Trophoblast cell (in vitro differentiated cells and primary cell): ENCODE measurements around the gene NINL.

Experiments used
- DNase-seq, 2 donors: peaks; one replicate each; pipeline ENCODE4 v3.0.0-alpha.2; 2016
- H2AFZ ChIP-seq: 2 replicates; pipeline ENCODE4 v1.6.1; 2013; ENCODE audit warnings: low read length, moderate library complexity, mild to moderate bottlenecking; ENCODE audit not compliant: insufficient read depth, poor library complexity
- H2AK5ac ChIP-seq: 2 replicates; pipeline ENCODE4 v1.6.1; 2013; ENCODE audit warnings: mild to moderate bottlenecking, low read length
- H2BK120ac ChIP-seq: 2 replicates; pipeline ENCODE4 v1.6.1; 2013; ENCODE audit warnings: low read length, mild to moderate bottlenecking, moderate library complexity; ENCODE audit not compliant: insufficient read depth, poor library complexity
- H2BK12ac ChIP-seq: 2 replicates; pipeline ENCODE4 v1.6.1; 2013; ENCODE audit warnings: mild to moderate bottlenecking, low read length, moderate library complexity
- H2BK5ac ChIP-seq: 2 replicates; pipeline ENCODE4 v1.6.1; 2013; ENCODE audit warnings: low read length, low read depth, moderate library complexity, mild to moderate bottlenecking; ENCODE audit not compliant: poor library complexity
- H3K14ac ChIP-seq: 2 replicates; pipeline ENCODE4 v1.6.1; 2013; ENCODE audit warnings: mild to moderate bottlenecking, low read length
- H3K18ac ChIP-seq: 2 replicates; pipeline ENCODE4 v1.6.1; 2013; ENCODE audit warnings: mild to moderate bottlenecking, low read length
- H3K23ac ChIP-seq: 2 replicates; pipeline ENCODE4 v1.6.1; 2013; ENCODE audit warnings: low read length
- H3K27ac ChIP-seq: 2 replicates; pipeline ENCODE4 v1.5.1; 2013; ENCODE audit warnings: low read depth, mild to moderate bottlenecking, inconsistent platforms, low read length, moderate library complexity
- H3K27me3 ChIP-seq: 2 replicates; pipeline ENCODE4 v1.6.1; 2013; ENCODE audit warnings: inconsistent platforms, mild to moderate bottlenecking, low read length, moderate library complexity; ENCODE audit not compliant: insufficient read depth
- H3K36me3 ChIP-seq, 2 experiments: 1 replicate in 1 of 2; 2 replicates in 1 of 2; pipeline ENCODE4 v1.6.1; 2013; ENCODE audit warnings: low read length in 2 of 2, mild to moderate bottlenecking in 2 of 2, moderate library complexity in 1 of 2; ENCODE audit not compliant: insufficient read depth in 2 of 2, control insufficient read depth in 1 of 2
- H3K4ac ChIP-seq: 2 replicates; pipeline ENCODE4 v1.6.1; 2013; ENCODE audit warnings: low read depth, mild to moderate bottlenecking, low read length, moderate library complexity
- H3K4me1 ChIP-seq, 2 experiments: 1 replicate in 1 of 2; 2 replicates in 1 of 2; pipeline ENCODE4 v1.6.1; 2013; ENCODE audit warnings: low read length in 2 of 2, mild to moderate bottlenecking in 2 of 2, moderate library complexity in 1 of 2; ENCODE audit not compliant: insufficient read depth in 2 of 2, control insufficient read depth in 1 of 2
- H3K4me2 ChIP-seq: 2 replicates; pipeline ENCODE4 v1.6.1; 2013; ENCODE audit warnings: inconsistent platforms, mild to moderate bottlenecking, low read length, moderate library complexity
- H3K4me3 ChIP-seq: 2 replicates; pipeline ENCODE4 v1.5.1; 2013; ENCODE audit warnings: mild to moderate bottlenecking, low read depth, low read length, inconsistent platforms
- H3K79me1 ChIP-seq: one replicate; pipeline ENCODE4 v1.6.1; 2013; ENCODE audit warnings: low read length
- H3K79me2 ChIP-seq: 2 replicates; pipeline ENCODE4 v1.6.1; 2013; ENCODE audit warnings: low read length, mild to moderate bottlenecking; ENCODE audit not compliant: control insufficient read depth, insufficient read depth, poor library complexity
- H3K9ac ChIP-seq: 2 replicates; pipeline ENCODE4 v1.6.1; 2013; ENCODE audit warnings: mild to moderate bottlenecking, low read length
- H3K9me3 ChIP-seq: 2 replicates; pipeline ENCODE4 v1.6.1; 2013; ENCODE audit warnings: low read depth, mild to moderate bottlenecking, control low read depth, inconsistent platforms, low read length; ENCODE audit not compliant: insufficient read depth
- H4K12ac ChIP-seq: 2 replicates; pipeline ENCODE4 v1.6.1; 2013; ENCODE audit warnings: low read depth, mild to moderate bottlenecking, low read length, moderate library complexity
- H4K8ac ChIP-seq: 2 replicates; pipeline ENCODE4 v1.6.1; 2013; ENCODE audit warnings: low read depth, mild to moderate bottlenecking, low read length, moderate library complexity
- H4K91ac ChIP-seq: one replicate; pipeline ENCODE4 v1.6.1; 2013; ENCODE audit warnings: low read depth, mild to moderate bottlenecking, low read length, moderate library complexity
- WGBS: extraction: QIAGEN DNeasy Blood & Tissue Kit; methylation state at CpG from one replicate; pipeline ENCODE4 v1.1.7; 2013; ENCODE audit warnings: missing lambda C conversion rate; ENCODE audit not compliant: insufficient read length, insufficient coverage; ENCODE audit errors: extremely low coverage; 5-methylcytosine and 5-hydroxymethylcytosine counted together

The NINL gene

DNA sequence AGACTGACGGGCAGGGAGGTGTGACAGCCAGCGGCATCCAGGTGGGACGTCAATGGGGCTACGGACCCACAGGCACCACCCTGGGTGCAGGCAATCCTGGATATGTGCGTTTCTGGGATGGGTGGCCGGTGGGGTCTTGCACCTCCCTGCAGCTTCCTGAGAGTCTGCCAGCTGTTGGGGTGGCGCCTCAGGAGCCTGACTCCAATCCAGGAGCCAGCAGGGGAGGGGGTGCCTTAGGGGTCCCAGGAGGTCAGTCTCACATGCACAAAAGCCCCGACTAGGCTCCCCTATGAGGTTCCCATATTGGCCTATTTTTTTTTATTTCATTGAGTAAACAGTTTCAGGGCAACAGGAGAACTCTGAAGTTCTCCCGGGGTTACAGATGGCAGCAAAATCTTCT is 104.5 kb downstream of the NINL start:
- Histone ChIP-seq H4K12ac (no peak overlapping the region), H3K9me3 (peaks cover 3% of the 10 kb centered on the region)

DNA sequence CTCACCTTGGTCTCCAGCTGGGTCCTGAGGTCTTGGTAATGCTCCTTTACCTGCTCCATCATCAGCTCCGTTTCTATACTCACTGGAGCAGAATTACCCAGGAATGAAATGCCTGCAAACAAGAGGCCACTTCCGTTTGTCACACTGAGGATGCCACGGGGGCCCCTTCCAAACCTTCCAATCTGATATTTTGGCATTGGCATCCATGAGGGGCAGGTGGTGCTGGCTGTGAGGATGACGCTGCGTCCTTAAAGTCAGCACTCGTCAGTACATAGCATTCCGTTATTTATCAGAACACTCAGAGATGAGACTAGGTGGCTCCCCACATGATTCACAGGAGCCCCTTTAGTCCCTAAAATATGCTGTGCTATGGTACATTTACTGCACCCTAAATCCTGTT is 105.2 kb downstream of the NINL start:
- no peak overlapping the region for H2BK120ac ChIP-seq
- no CpG with 5 or more reads among the region's 7 CpGs for WGBS
- H3K9me3 ChIP-seq = peaks cover 3% of the 10 kb centered on the region
- H3K36me3 ChIP-seq = peaks cover 72 to 78% of the 10 kb centered on the region in 2 experiments
- no peaks in the 10 kb centered on the region for H3K27me3 ChIP-seq
- no peak overlapping the region for H3K4me2 ChIP-seq
- H3K79me2 ChIP-seq = no peaks in the 10 kb centered on the region
- H3K23ac ChIP-seq = no peak overlapping the region
- no peak overlapping the region for H3K27ac ChIP-seq
- no peak overlapping the region for H4K8ac ChIP-seq
- H3K18ac ChIP-seq = no peak overlapping the region
- no peak overlapping the region for H3K4me3 ChIP-seq
- H3K9ac ChIP-seq = no peak overlapping the region
- no peaks in the 10 kb centered on the region for H3K79me1 ChIP-seq
- no peak overlapping the region for H4K12ac ChIP-seq
- H2BK12ac ChIP-seq = no peak overlapping the region
- no peak overlapping the region for H3K4ac ChIP-seq
- no peaks in the 10 kb centered on the region for H3K4me1 ChIP-seq
- no peak overlapping the region for H3K14ac ChIP-seq
- H4K91ac ChIP-seq = no peak overlapping the region
- H2BK5ac ChIP-seq = no peak overlapping the region
- no peak overlapping the region for H2AK5ac ChIP-seq
- no peak for DNase-seq
- no peak overlapping the region for H2AFZ ChIP-seq

More for the DNA sequence above, 104.5 kb downstream of the NINL start:
- H3K23ac ChIP-seq = no peak overlapping the region
- H3K18ac ChIP-seq = no peak overlapping the region
- no peak overlapping the region for H2BK120ac ChIP-seq
- no peaks in the 10 kb centered on the region for H3K4me1 ChIP-seq
- H3K27me3 ChIP-seq = no peaks in the 10 kb centered on the region
- no peak overlapping the region for H4K91ac ChIP-seq
- peaks cover 69 to 77% of the 10 kb centered on the region in 2 experiments for H3K36me3 ChIP-seq
- H2AK5ac ChIP-seq = no peak overlapping the region
- no peak overlapping the region for H3K14ac ChIP-seq
- no peak for DNase-seq
- H4K8ac ChIP-seq = no peak overlapping the region
- H3K27ac ChIP-seq = no peak overlapping the region
- H3K4me2 ChIP-seq = no peak overlapping the region
- no CpG with 5 or more reads among the region's 9 CpGs for WGBS
- H3K4me3 ChIP-seq = no peak overlapping the region
- H2AFZ ChIP-seq = no peak overlapping the region
- H2BK12ac ChIP-seq = no peak overlapping the region
- no peak overlapping the region for H3K9ac ChIP-seq
- H3K79me1 ChIP-seq = no peaks in the 10 kb centered on the region
- no peak overlapping the region for H2BK5ac ChIP-seq
- H3K79me2 ChIP-seq = no peaks in the 10 kb centered on the region
- H3K4ac ChIP-seq = no peak overlapping the region

DNA sequence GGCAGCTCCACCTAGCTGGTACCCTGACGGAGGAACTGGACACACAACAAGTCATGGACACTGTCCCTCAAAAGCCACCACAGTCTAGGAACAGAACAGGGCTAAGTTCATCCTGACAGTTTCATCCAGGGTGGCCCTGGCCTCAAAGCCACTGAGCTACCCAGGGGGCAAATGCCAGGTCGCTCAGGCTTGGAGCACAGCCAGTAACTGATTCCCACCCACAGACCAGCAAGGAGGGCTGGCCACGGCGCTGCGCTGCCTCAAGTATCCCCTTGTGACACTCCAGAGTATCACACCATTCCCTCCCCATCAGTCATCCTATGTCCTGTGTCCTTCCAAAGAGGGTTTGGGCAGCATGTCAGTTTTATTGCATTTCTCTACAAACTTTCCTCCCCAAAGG is 105.7 kb downstream of the NINL start:
- Histone ChIP-seq H3K36me3 (peaks cover 70 to 74% of the 10 kb centered on the region in 2 experiments), H3K4me1 (no peaks in the 10 kb centered on the region), H4K8ac (no peak overlapping the region), H2BK12ac (no peak overlapping the region), H3K9me3 (peaks cover 3% of the 10 kb centered on the region), H2AFZ (no peak overlapping the region), H3K14ac (no peak overlapping the region), H2BK120ac (no peak overlapping the region), H4K12ac (no peak overlapping the region), H3K79me1 (no peaks in the 10 kb centered on the region), H2BK5ac (no peak overlapping the region), H3K4me2 (no peak overlapping the region), H3K9ac (no peak overlapping the region), H3K79me2 (no peaks in the 10 kb centered on the region), H3K27me3 (no peaks in the 10 kb centered on the region), H3K4me3 (no peak overlapping the region), H3K27ac (no peak overlapping the region), H3K23ac (no peak overlapping the region), H3K18ac (no peak overlapping the region), H3K4ac (no peak overlapping the region), H2AK5ac (no peak overlapping the region), H4K91ac (no peak overlapping the region)
- no CpG with 5 or more reads among the region's 5 CpGs for WGBS
- DNase-seq = no peak

DNA sequence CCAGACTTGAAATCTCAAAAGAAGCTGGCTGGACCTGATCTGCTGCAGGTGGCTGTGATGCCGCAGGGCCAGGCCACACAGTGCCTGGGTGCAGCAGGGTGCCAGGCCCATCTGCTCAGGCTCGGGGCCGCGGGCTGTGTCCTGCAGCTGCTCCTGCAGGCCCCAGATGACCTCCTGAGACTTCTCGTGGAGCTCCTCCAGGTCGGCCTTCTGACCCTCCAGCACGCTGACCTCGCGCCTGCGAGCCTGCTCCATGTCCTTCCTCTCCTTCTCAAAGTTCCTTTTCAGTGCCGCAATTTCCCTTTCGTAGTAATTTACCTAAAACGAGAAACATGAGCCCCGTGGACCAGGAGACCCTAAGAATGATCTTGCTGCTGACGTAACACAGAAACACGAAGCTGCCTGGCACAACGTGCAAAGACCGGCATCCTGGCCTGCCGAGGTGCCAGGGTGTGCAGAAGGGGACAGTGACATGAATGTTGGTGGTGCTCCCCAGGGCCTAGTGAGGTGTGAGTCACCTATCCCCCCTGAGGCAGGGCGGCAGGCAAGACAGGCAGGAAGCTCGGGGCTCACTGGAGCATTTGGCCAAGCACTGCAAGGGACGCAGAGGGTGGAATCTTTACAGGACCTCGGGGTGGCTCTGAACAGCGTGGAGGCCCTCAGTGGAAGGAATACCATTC is 106.3 kb downstream of the NINL start:
- H4K8ac ChIP-seq = no peak overlapping the region
- no peak overlapping the region for H3K4me3 ChIP-seq
- H2AK5ac ChIP-seq = no peak overlapping the region
- H2AFZ ChIP-seq = no peak overlapping the region
- no peak overlapping the region for H3K27ac ChIP-seq
- no peak overlapping the region for H4K12ac ChIP-seq
- no peak overlapping the region for H4K91ac ChIP-seq
- DNase-seq = no peak
- no peak overlapping the region for H3K9ac ChIP-seq
- no peaks in the 10 kb centered on the region for H3K4me1 ChIP-seq
- no CpG with 5 or more reads among the region's 24 CpGs for WGBS
- H2BK5ac ChIP-seq = no peak overlapping the region
- peaks cover 69 to 71% of the 10 kb centered on the region in 2 experiments for H3K36me3 ChIP-seq
- H3K14ac ChIP-seq = no peak overlapping the region
- H3K79me2 ChIP-seq = no peaks in the 10 kb centered on the region
- peaks cover 3% of the 10 kb centered on the region for H3K9me3 ChIP-seq
- no peak overlapping the region for H3K4ac ChIP-seq
- no peak overlapping the region for H3K18ac ChIP-seq
- no peak overlapping the region for H2BK12ac ChIP-seq
- no peaks in the 10 kb centered on the region for H3K27me3 ChIP-seq
- no peak overlapping the region for H2BK120ac ChIP-seq
- no peak overlapping the region for H3K23ac ChIP-seq
- H3K4me2 ChIP-seq = no peak overlapping the region
- no peaks in the 10 kb centered on the region for H3K79me1 ChIP-seq
